GM18517 (cell line): ENCODE measurements around the gene IFITM5.
"Not testable (repeated sequence)": the region's sequence is repeated elsewhere in the genome, so short reads cannot be mapped to it uniquely, and the experiment has no call there.

Source experiments
- ATAC-seq: cut with Tn5 transposase; IDR thresholded peaks from one replicate; pipeline ENCODE4 v1.9.1; 2021; ENCODE audit warnings: mild to moderate bottlenecking, moderate library complexity; ENCODE audit not compliant: unreplicated experiment

Gene IFITM5

GRCh38 chr11:299081-299891 is at the start of gene IFITM5:
TSS of gene IFITM5 (minus strand) at chr11:299526. CDS start at chr11:299490, 36 bp downstream.
- no peak for ATAC-seq

GRCh38 chr11:346529-346928 is 47.2 kb upstream of the IFITM5 start:
- no peak for ATAC-seq

DNA sequence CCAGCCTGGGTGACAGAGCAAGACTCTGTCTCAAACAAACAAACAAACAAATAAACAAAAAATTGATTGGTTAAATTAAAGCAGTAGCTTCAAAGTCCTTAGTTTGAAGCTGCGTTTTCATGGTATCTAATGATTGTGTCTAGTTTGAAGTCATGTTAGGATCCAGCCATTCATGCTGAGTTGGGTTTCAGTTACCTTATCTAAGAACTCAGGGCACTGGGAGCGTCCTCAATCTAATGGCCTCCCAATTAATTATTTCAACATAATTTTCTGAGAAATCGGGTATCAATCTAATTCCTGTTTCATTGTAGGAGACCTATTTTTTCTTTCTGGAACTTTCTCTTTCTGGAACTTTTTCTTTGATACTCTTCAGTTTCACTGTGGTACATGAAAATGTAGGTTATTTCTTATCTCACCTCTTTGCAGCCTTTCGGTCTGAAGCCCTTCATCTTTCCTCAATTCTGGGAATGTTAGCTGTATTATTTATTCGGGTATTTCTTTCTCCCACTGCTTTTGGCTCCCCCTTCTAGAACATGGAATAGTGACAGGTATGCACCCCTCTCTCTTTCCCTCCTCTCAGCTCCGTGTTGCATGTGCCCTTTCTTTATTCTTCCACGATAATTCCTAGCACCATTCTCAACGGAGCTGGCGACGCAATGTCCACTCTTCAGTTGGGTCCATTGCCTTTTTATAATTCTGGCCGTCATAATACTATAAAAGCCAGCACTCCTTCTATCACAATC is 45.7 kb upstream of the IFITM5 start:
- no peak for ATAC-seq

GRCh38 chr11:342328-342727 is 43.0 kb upstream of the IFITM5 start:
- no peak for ATAC-seq

GRCh38 chr11:340539-341512 is 41.5 kb upstream of the IFITM5 start:
- no peak for ATAC-seq

- no peak for ATAC-seq
These were observed 40.6 kb upstream of the IFITM5 start for GRCh38 chr11:339963-340362.

DNA sequence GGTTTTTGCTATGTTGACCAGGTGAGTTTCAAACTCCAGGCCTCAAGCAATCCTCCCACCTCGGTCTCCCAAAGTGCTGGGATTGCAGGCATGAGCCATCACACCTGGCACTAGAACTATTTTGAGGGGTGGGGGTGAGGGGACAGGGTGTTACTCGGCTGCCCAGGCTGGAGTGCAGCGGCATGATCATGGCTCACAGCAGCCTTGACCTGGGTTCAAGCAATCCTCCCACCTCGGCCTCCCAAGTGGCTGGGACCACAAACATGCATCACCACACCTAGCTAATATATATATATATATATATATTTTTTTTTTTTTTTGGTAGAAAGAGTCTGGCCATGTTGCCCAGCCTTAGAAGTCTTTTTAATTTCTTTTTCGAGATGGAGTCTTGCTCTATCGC is 38.4 kb upstream of the IFITM5 start:
- ATAC-seq = no peak

DNA sequence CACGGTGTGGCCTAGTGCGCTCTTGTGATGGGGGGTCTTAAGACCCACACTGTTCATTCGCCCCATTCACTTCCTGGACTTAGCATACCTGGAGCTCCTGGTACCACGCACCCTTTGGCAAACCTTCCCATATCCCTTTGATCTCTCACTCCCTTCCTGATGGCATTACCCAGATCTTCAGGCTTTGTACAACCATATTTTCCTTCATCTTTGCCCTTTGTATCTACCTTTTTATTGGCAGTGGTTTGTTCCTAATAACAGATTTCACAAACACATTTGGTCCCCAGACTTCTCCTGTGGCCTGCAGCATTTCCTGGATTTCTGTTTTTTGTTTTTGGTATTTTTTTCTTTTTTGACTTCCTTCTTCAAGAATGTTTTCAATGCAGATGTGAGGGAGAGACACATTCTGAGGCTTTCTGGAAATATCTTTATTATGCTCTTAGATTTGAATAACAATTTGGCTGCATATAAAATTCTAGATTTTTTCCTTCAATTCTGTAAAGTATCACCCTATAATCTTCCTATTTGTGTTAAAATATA is 37.4 kb upstream of the IFITM5 start:
- no peak for ATAC-seq

GRCh38 chr11:335779-336658 is 36.7 kb upstream of the IFITM5 start:
- no peak for ATAC-seq

DNA sequence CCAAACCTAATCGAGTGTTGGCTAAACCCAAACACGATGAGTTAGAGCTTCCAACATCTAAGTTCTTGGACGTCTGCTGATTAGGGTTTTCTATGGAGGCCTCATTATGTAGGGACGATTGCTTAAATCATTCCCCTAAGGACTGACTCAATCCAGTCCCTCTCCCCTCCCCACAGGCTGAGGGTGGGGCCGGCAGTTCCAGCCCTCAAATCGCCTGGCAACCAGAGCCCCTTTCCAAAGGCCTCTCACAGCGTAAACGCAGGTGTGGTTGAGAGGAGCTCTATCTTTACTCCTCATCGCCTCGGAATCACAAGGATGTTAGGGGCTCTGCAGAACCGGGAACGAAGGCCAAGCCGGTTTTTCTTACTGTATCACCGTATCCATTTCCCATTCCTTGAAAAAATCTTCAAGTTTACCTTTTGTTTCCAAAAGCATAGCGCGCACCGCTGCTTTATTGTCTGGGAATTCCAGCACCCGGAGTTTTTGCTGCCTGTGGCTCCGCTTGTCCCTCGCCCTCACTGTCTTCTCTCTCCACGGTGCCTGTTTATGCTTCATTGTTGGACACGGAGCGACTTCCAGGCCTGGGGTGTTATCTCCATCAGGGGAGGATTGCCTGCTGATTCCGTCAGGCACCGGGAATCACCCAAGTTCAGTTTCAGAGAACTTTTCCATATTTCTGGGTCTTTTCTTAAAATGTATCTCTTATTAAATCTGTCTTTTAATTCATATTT is 35.1 kb upstream of the IFITM5 start:
- no peak for ATAC-seq

DNA sequence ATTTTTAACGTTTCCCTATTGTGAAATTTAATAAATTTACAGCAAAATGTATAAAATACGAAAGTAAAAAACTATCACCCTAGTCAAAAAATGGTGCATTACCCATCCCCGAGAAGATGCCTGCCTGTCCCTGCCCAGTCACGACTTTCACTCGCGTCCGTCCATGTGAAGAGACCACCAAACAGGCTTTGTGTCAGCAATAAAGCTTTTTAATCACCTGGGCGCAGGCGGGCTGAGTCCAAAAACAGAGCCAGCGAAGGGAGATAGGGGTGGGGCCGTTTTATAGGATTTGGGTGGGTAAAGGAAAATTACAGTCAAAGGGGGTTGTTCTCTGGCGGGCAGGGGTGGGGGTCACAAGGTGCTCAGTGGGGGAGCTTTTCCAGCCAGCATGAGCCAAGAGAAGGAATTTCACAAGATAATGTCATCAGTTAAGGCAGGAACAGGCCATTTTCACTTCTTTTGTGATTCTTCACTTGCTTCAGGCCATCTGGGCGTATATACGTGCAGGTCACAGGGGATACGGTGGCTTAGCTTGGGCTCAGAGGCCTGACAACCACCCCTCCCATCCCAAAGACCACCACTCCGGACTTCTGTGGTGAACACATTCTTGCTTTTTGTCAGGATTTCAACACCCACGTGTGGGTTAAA is 34.4 kb upstream of the IFITM5 start:
- not testable (repeated sequence) for ATAC-seq

DNA sequence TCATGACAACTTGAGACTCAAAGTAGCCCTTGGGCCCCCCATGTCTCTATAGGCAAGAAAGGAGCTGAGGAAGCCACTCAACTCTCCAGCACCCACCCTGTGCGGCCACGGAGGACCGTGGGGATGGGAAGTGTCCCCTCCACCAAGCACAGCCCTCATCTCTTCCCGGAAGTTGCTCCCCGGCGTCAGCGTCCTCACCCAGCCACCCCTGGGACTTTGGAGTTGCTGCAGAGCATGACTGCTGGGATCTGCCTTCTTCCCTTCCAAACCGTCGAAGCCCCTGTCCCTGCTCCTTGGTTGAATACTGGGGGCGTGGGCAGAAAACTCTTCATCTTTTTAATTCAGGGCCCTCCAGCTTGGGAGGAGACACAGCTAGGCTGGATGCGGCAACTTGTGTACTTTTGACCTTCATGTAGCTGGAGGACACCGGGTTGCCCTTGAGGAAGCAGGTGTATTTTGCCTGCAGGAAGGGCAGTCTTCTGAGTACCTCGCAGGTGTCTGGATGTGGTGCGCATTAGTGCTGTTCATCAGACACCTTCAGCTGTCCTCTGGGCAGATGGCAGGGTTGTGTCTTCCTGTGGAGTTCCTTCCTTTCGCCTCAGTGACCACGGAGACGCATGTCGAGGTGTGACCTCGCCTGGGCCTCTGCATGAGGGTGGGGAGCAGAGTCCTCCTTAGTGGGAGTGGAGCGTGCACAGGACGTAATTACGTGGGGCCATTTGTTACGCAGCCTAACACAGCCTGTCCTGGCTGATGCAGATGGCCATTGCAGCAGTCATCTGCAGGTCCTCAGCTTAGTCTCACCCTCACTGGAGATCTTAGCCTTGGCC is 33.5 kb upstream of the IFITM5 start:
- ATAC-seq = no peak

DNA sequence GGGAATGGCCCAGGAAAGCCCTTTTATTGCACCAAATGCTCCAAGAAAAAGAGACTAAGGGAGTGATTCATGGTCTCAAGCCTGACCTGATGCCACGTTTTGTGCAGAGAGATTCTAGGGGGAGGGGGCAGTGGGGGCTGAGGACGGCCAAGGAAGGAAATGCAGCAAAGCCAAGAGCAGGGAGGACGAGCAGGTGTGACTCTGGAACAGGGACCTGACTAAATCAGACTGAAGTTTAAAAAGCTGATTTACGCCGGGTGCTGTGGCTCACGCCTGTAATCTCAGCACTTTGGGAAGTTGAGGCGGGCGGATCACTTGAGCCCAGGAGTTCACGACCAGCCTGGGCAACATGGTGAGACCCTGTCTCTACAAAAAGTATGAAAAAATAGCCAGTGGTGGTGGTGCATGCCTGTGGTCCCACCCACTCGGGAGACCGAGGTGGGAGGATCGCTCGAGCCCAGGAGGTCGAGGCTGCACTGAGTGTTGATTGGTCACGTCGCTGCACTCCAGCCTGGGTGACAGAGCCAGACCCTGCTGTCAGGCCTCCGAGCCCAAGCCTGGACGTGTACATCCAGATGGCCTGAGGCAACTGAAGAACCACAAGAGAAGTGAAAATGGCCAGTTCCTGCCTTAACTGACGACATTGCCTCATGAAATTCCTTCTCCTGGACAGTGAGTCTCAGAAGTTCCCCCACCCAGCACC is 32.2 kb upstream of the IFITM5 start:
- ATAC-seq = no peak

DNA sequence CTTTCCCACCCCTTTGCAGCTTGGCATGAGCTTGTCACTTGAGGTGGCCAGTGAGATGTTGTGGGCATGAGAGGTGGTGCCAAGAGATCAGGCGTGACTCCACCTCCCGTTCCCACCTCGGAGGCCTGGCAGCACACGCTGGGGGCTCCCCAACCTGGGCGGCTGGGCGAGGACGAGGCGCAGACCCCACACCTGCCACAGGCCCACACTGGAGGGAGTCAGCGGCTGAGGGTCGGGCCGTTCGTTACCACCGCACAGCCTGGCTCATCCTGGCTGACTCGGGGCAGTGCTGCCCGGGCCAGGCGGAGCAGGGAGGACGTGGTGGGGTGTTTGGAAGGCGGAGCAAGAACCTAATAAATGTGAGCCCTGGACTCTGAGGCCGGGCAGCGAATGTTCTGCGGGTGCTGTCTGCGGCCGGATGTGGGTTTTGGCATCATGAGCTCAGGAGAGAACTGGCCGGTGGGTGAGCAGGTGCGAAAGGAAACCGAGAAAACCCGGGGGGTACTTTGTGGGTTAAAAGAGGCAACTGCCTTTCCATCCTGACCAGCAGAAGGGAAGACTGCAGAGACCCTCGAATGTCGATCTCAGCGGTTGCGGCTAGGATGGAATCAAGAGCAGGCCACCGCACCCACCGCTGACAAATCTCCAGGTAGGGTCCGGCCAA is 31.5 kb upstream of the IFITM5 start:
- ATAC-seq = no peak

DNA sequence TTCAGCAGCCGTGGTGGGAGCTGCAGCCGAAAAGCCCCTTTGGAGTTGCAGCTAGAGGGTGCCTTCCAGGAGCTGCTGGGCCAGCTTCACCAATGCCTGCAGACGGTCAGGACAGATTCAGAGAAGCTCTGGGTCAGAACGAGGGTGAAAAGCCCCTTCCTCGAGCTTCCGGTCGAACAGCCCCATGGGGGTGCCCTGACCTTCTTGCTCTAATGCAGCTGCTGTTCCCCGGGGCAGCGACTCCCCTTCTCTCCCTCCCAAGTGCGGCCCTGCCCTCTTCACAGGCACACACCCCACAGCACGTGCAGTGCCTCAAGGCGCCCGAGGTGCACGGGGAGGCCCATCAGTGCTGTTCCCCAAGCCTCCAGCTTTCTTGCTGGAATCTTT is 31.0 kb upstream of the IFITM5 start:
- ATAC-seq = no peak

GRCh38 chr11:329886-330253 is 30.5 kb upstream of the IFITM5 start:
- ATAC-seq = no peak
